ENCODE data around the gene EPN2. TPM values are rescaled to one million over a fixed set of nuclear protein-coding genes. Genes with fewer than 3 reads are reported as not detected.
A peak's percentile ranks its signal among the peaks of the same experiment; 100 is the strongest.

Gene EPN2
- total RNA-seq, 1 experiment from 2014 or later: 73.1 TPM

- peaks cover 14% of the 10 kb centered on the region; the same call in 1 of the 2 replicates for H4K20me1 ChIP-seq (ENCODE audit: insufficient read depth)
- ChIA-PET RAD21 (ENCODE audit: low non-redundant PET in 1 of 2, low total read pairs in 2 of 2, uncharacterized antibody in 2 of 2, unreplicated experiment in 2 of 2) (no interaction called here), POLR2A (no interaction called here), CTCF (no interaction called here)
- H3K4me1 ChIP-seq (ENCODE audit: control insufficient read depth in 1 of 2, insufficient read depth in 2 of 2, low read length in 2 of 2): peaks cover 11 to 26% of the 10 kb centered on the region in 2 experiments
- no peaks in the 10 kb centered on the region for H3K9me3 ChIP-seq (ENCODE audit: control insufficient read depth in 1 of 2, insufficient read depth in 1 of 2, low read depth in 1 of 2, low read length in 2 of 2)
- no peak overlapping the region for H3K9ac ChIP-seq (ENCODE audit: low read length)
- no peak overlapping the region for H3K27ac ChIP-seq (ENCODE audit: low read depth, low read length)
- ATAC-seq: peak; percentile 82
- H3K9me2 ChIP-seq (ENCODE audit: insufficient read depth): no peaks in the 10 kb centered on the region
- no peaks in the 10 kb centered on the region; a peak in 1 of 4 replicates for H3K36me3 ChIP-seq (ENCODE audit: control insufficient read depth in 1 of 2, insufficient read depth in 2 of 2, low read length in 2 of 2)
- BruUV-seq (replicated peaks): no TSS peak
- peak overlapping the region; percentile 10; the same call in 1 of the 2 replicates for H3K4me2 ChIP-seq (ENCODE audit: low read length)
- no peak for TF ChIP-seq YY1 (IDR thresholded peaks at IDR 0.05; ENCODE audit: extremely low read depth, insufficient replicate concordance, low read depth, low read length)
- TF ChIP-seq, protein P1, sequence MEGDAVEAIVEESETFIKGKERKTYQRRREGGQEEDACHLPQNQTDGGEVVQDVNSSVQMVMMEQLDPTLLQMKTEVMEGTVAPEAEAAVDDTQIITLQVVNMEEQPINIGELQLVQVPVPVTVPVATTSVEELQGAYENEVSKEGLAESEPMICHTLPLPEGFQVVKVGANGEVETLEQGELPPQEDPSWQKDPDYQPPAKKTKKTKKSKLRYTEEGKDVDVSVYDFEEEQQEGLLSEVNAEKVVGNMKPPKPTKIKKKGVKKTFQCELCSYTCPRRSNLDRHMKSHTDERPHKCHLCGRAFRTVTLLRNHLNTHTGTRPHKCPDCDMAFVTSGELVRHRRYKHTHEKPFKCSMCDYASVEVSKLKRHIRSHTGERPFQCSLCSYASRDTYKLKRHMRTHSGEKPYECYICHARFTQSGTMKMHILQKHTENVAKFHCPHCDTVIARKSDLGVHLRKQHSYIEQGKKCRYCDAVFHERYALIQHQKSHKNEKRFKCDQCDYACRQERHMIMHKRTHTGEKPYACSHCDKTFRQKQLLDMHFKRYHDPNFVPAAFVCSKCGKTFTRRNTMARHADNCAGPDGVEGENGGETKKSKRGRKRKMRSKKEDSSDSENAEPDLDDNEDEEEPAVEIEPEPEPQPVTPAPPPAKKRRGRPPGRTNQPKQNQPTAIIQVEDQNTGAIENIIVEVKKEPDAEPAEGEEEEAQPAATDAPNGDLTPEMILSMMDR (IDR thresholded peaks at IDR 0.05 in 2 of 3, conservative IDR thresholded peaks at IDR 0.05 in 1 of 3; ENCODE audit: borderline replicate concordance in 1 of 3, insufficient read depth in 1 of 3, low read depth in 2 of 3, low read length in 2 of 3): peak in 2 of 3 experiments; percentile 28 to 41; a peak in 4 of 6 replicates
- no peak for TF ChIP-seq SIN3A (IDR thresholded peaks at IDR 0.05; ENCODE audit: low read depth)
- TF ChIP-seq EGR1 (IDR thresholded peaks at IDR 0.05; ENCODE audit: low read depth): no peak
- TF ChIP-seq ZFX (IDR thresholded peaks at IDR 0.05): no peak
- no peak for TF ChIP-seq ZNF274 (IDR thresholded peaks at IDR 0.05; ENCODE audit: low read depth, low read length)
- TF ChIP-seq RAD21 (IDR thresholded peaks at IDR 0.05; ENCODE audit: low read depth): 0 out of 2 replicates have a peak, but pooled peaks have one; percentile 10
- no peak for TF ChIP-seq EZH2phosphoT487 (IDR thresholded peaks at IDR 0.05; ENCODE audit: borderline replicate concordance)
- H2AFZ ChIP-seq (ENCODE audit: low read depth, low read length, poor library complexity, severe bottlenecking): no peak overlapping the region
- intact Hi-C loops (cut with micrococcal nuclease): no loop called here
- peak; percentile 10 for DNase-seq (ENCODE audit: low read depth, low spot score)
- H3K4me3 ChIP-seq (replicated peaks in 1 of 2; ENCODE audit: low read depth in 1 of 2, low read length in 2 of 2): no peak overlapping the region
- no peaks in the 10 kb centered on the region for H3K27me3 ChIP-seq (ENCODE audit: insufficient read depth, low read length)
- peaks cover 90% of the 10 kb centered on the region for H3K79me2 ChIP-seq (ENCODE audit: insufficient read depth, low read length)
Observed at GRCh38 chr17:19260958-19261357, 23.8 kb downstream of the EPN2 start.

DNA sequence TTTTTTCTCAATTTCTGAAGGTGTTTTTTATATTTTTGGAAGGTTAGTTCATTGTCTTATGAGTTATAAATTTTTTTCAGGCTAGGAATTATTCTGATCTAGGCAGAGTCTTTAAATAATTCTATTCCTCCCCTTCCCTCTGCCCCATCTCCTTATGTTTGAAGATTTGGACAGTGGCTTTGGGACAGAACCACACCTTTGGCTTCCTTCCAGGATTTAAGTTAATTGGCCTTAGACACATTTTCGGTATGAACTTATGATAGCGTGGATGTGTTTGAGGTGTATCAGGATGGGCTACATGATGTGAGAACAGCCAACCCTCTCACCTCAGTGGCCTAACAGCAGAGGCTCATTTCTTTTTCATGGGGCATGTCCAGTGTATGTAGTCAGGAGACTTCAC, 24.3 kb downstream of the EPN2 start:
- RAD21 ChIA-PET (ENCODE audit: low non-redundant PET in 1 of 2, low total read pairs in 2 of 2, uncharacterized antibody in 2 of 2, unreplicated experiment in 2 of 2): no interaction called here

More for the DNA sequence above, 24.3 kb downstream of the EPN2 start:
- H3K79me2 ChIP-seq (ENCODE audit: insufficient read depth, low read length): peaks cover 87% of the 10 kb centered on the region
- no peak overlapping the region for H3K9ac ChIP-seq (ENCODE audit: low read length)
- TF ChIP-seq SIN3A (IDR thresholded peaks at IDR 0.05; ENCODE audit: low read depth): no peak
- peaks cover 14% of the 10 kb centered on the region; the same call in 1 of the 2 replicates for H4K20me1 ChIP-seq (ENCODE audit: insufficient read depth)
- no peaks in the 10 kb centered on the region for H3K9me3 ChIP-seq (ENCODE audit: control insufficient read depth in 1 of 2, insufficient read depth in 1 of 2, low read depth in 1 of 2, low read length in 2 of 2)
- no peak overlapping the region for H3K4me2 ChIP-seq (ENCODE audit: low read length)
- H3K4me1 ChIP-seq (ENCODE audit: control insufficient read depth in 1 of 2, insufficient read depth in 2 of 2, low read length in 2 of 2): peaks cover 11 to 26% of the 10 kb centered on the region in 2 experiments
- no peaks in the 10 kb centered on the region for H3K27me3 ChIP-seq (ENCODE audit: insufficient read depth, low read length)
- BruUV-seq (replicated peaks): no TSS peak
- no peak for ATAC-seq
- no peak overlapping the region for H3K27ac ChIP-seq (ENCODE audit: low read depth, low read length)
- H3K9me2 ChIP-seq (ENCODE audit: insufficient read depth): no peaks in the 10 kb centered on the region
- intact Hi-C loops (cut with micrococcal nuclease): no loop called here
- no peak for DNase-seq (ENCODE audit: low read depth, low spot score)
- ChIA-PET CTCF (no interaction called here), POLR2A (no interaction called here)
- H3K36me3 ChIP-seq (ENCODE audit: control insufficient read depth in 1 of 2, insufficient read depth in 2 of 2, low read length in 2 of 2): no peaks in the 10 kb centered on the region; a peak in 1 of 4 replicates
- no peak overlapping the region for H3K4me3 ChIP-seq (replicated peaks in 1 of 2; ENCODE audit: low read depth in 1 of 2, low read length in 2 of 2)
- no peak overlapping the region for H2AFZ ChIP-seq (ENCODE audit: low read depth, low read length, poor library complexity, severe bottlenecking)
